HepG2 (cell line): ENCODE data around the gene DDX31. TPM values are rescaled to one million over a fixed set of nuclear protein-coding genes. Genes with fewer than 3 reads are reported as not detected.

ENCODE experiments used
- ATAC-seq: fragments of 200-7000 bp; cut with Tn5 transposase; 3 replicates; pipeline ENCODE4 v1.9.1; 2020; ENCODE audit warnings: mild to moderate bottlenecking, moderate library complexity
- BruUV-seq: library from RNA; stranded (reverse); fragments of 400-500 nt; replicated peaks from 2 replicates; lab custom pipeline; 2021; lab: Mats Ljungman, UMichigan
- CTCF ChIA-PET: fragments of 300-600 bp; formaldehyde crosslinking; extraction: SDS; loops from one replicate; lab custom pipeline; 2021; ENCODE audit warnings: low total read pairs, inconsistent platforms, low intra/inter-chr PET ratio; lab: Yijun Ruan, JAX
- POLR2A ChIA-PET: fragments of 350-600 bp; sonication (Branson Sonifier 250); formaldehyde crosslinking; loops from one replicate; lab custom pipeline; 2020; ENCODE audit warnings: antibody characterized with exemption, inconsistent platforms; lab: Yijun Ruan, JAX
- DNase-seq: peaks from one replicate; pipeline ENCODE4 v3.0.0-alpha.2; 2015; ENCODE audit warnings: low spot score
- FAIRE-seq: peaks from 3 replicates; lab custom pipeline; 2011; peaks lifted over from hg19 to GRCh38; lab: Jason Lieb, UNC
- H2AFZ ChIP-seq: one replicate; pipeline ENCODE4 v1.6.1; 2011; ENCODE audit warnings: low read length, inconsistent platforms
- H3K27ac ChIP-seq: fragments of 300-600 bp; 3 replicates; pipeline ENCODE4 v1.8.0; 2011; ENCODE audit warnings: mixed run types, mild to moderate bottlenecking, mixed read lengths, low read length, inconsistent platforms; ENCODE audit not compliant: insufficient read depth; ENCODE audit errors: extremely low read length
- H3K27me3 ChIP-seq, 2 experiments: fragments of 200-600 bp in 1 of 2; 2 replicates in 1 of 2; 3 replicates in 1 of 2; pipeline versions ENCODE4 v1.6.0 to v1.8.0; 2011; ENCODE audit warnings: low read length in 2 of 2, mild to moderate bottlenecking in 2 of 2, moderate library complexity in 2 of 2, inconsistent platforms in 1 of 2; ENCODE audit not compliant: insufficient read depth in 2 of 2, control insufficient read depth in 1 of 2
- H3K36me3 ChIP-seq, 2 experiments: fragments of 200-600 bp in 1 of 2; replicated peaks in 1 of 2; 2 replicates in 1 of 2; 3 replicates in 1 of 2; pipeline versions ENCODE4 v1.5.1 to v1.8.0; 2011; ENCODE audit warnings: low read length in 2 of 2, inconsistent platforms in 1 of 2; ENCODE audit not compliant: insufficient read depth in 2 of 2, control insufficient read depth in 1 of 2
- H3K4me1 ChIP-seq: 2 replicates; pipeline ENCODE4 v1.5.1; 2012; ENCODE audit warnings: low read length, inconsistent platforms; ENCODE audit not compliant: insufficient read depth
- H3K4me2 ChIP-seq: 2 replicates; pipeline ENCODE4 v1.6.0; 2011; ENCODE audit warnings: low read depth, low read length, inconsistent platforms
- H3K4me3 ChIP-seq, 3 experiments: fragments of 200-600 bp in 1 of 3; sonication (generic), shearing (Covaris generic) in 1 of 3; replicated peaks in 1 of 3; 2 replicates each; pipeline ENCODE4 v1.5.1; 2011 to 2016; ENCODE audit warnings: low read length in 3 of 3, inconsistent platforms in 2 of 3, low read depth in 2 of 3, mild to moderate bottlenecking in 2 of 3, control low read depth in 1 of 3, mixed read lengths in 1 of 3; ENCODE audit not compliant: insufficient read depth in 1 of 3
- H3K79me2 ChIP-seq: one replicate; pipeline ENCODE4 v1.6.1; 2011; ENCODE audit warnings: low read length, inconsistent platforms; ENCODE audit not compliant: insufficient read depth
- H3K9ac ChIP-seq: 2 replicates; pipeline ENCODE4 v1.6.0; 2011; ENCODE audit warnings: mild to moderate bottlenecking, low read depth, low read length, inconsistent platforms; ENCODE audit not compliant: insufficient read depth
- H3K9me3 ChIP-seq: 2 replicates; pipeline ENCODE4 v1.5.1; 2012; ENCODE audit warnings: mild to moderate bottlenecking, low read length
- H4K20me1 ChIP-seq: 2 replicates; pipeline ENCODE4 v1.6.0; 2011; ENCODE audit warnings: inconsistent platforms, mild to moderate bottlenecking, low read length, moderate library complexity; ENCODE audit not compliant: insufficient read depth
- CBX2 ChIP-seq, 2 experiments: fragments of 200-600 bp in 1 of 2; sonication (generic); formaldehyde crosslinking in 1 of 2; IDR thresholded peaks; 2 replicates each; pipeline versions ENCODE4 v1.7.0 to v1.8.1; 2018 to 2022; ENCODE audit warnings: low read depth in 2 of 2, low read length in 1 of 2, mild to moderate bottlenecking in 1 of 2, missing genetic modification reagents in 1 of 2
- CHD4 ChIP-seq: fragments of 200-600 bp; sonication (generic); IDR thresholded peaks from 2 replicates; pipeline ENCODE4 v1.7.0; 2017; ENCODE audit warnings: mild to moderate bottlenecking, low read length, borderline replicate concordance
- KLF15 ChIP-seq: sonication (generic); formaldehyde crosslinking; IDR thresholded peaks from 2 replicates; pipeline ENCODE4 v1.8.1; 2023; ENCODE audit warnings: borderline replicate concordance, mild to moderate bottlenecking, inconsistent platforms, missing genetic modification reagents, mixed read lengths
- SUZ12 ChIP-seq: fragments of 150-350 bp; IDR thresholded peaks from 2 replicates; pipeline ENCODE4 v1.6.1; 2014; ENCODE audit warnings: low read depth, low read length
- ZNF615 ChIP-seq: sonication (generic); formaldehyde crosslinking; IDR thresholded peaks from 2 replicates; pipeline ENCODE4 v1.5.0; 2020; ENCODE audit warnings: mild to moderate bottlenecking, missing genetic modification reagents, borderline replicate concordance
- ZNF629 ChIP-seq: sonication (generic); formaldehyde crosslinking; conservative IDR thresholded peaks from 2 replicates; pipeline ENCODE4 v1.5.0; 2020; ENCODE audit warnings: missing genetic modification reagents
- ZNF773 ChIP-seq: sonication (generic); formaldehyde crosslinking; IDR thresholded peaks from 2 replicates; pipeline ENCODE4 v1.4.0; 2020; ENCODE audit warnings: missing genetic modification reagents, borderline replicate concordance
- ZNF83 ChIP-seq: sonication (generic); formaldehyde crosslinking; IDR thresholded peaks from 2 replicates; pipeline ENCODE4 v1.4.0; 2020; ENCODE audit warnings: missing genetic modification reagents, mild to moderate bottlenecking, borderline replicate concordance
- ZNF850 ChIP-seq: sonication (generic); formaldehyde crosslinking; conservative IDR thresholded peaks from 2 replicates; pipeline ENCODE4 v1.9.0; 2021; ENCODE audit warnings: mild to moderate bottlenecking, missing genetic modification reagents
- ZSCAN30 ChIP-seq: sonication (generic); formaldehyde crosslinking; IDR thresholded peaks from 2 replicates; pipeline ENCODE4 v1.5.0; 2020; ENCODE audit warnings: mild to moderate bottlenecking, missing genetic modification reagents
- WGBS: methylation state at CpG from one replicate; pipeline ENCODE4 v1.1.6; 2017; ENCODE audit warnings: low lambda C conversion rate; 5-methylcytosine and 5-hydroxymethylcytosine counted together
- in situ Hi-C: cut with HindIII; loops from 2 replicates; pipeline ENCODE4 v1.10.0; 2017; ENCODE audit warnings: low pct_unique_long_range_greater_than_20kb; ENCODE audit not compliant: extremely low pct_ligation_motif_present
- intact Hi-C: fragments of 100-400 bp; cut with micrococcal nuclease; formaldehyde crosslinking; loops from one replicate; pipeline ENCODE4 v1.10.0; 2022; ENCODE audit not compliant: unreplicated experiment
- polyA plus RNA-seq, 8 experiments: library from polyadenylated mRNA; depleted of rRNA in 3 of 8; stranded (reverse) in 7 of 8; unstranded in 1 of 8; fragments of >200 nt; fragmentation: Illumina TruSeq in 4 of 8; extraction: Trizol in 4 of 8; gene quantifications; 2 replicates each; pipeline versions ENCODE4 v1.2.1 to v1.2.3, GENCODE V29; 2011 to 2016; ENCODE audit warnings: low read depth in 4 of 8, missing spikeins in 1 of 8, mixed read lengths in 1 of 8; ENCODE audit not compliant: insufficient read depth in 1 of 8
- total RNA-seq, 5 experiments: library from RNA; depleted of rRNA; stranded (reverse); fragments of >200 nt; fragmentation: Illumina TruSeq; extraction: Trizol; gene quantifications; 2 replicates each; pipeline ENCODE4 v1.2.3, GENCODE V29; 2016; ENCODE audit warnings: low read depth in 1 of 5

Gene DDX31
- total and polyA plus RNA-seq, 2 of the 13 experiments (the other 11 are each of a cell fraction or from before 2014, with no cell fraction given): 11.4 to 16.3 TPM

GRCh38 chr9:132645306-132645705 lies 24.5 kb downstream of the DDX31 start:
- Histone ChIP-seq H3K4me3 (no peak overlapping the region), H2AFZ (no peak overlapping the region), H3K9ac (no peak overlapping the region), H3K4me1 (peaks cover 13% of the 10 kb centered on the region), H3K27me3 (no peaks in the 10 kb centered on the region), H3K4me2 (no peak overlapping the region), H3K36me3 (peaks cover 29 to 87% of the 10 kb centered on the region in 2 experiments), H3K27ac (no peak overlapping the region), H4K20me1 (no peaks in the 10 kb centered on the region), H3K9me3 (no peaks in the 10 kb centered on the region), H3K79me2 (no peaks in the 10 kb centered on the region)
- ChIA-PET POLR2A (interaction anchor here (1.3 kb wide), 1 partner anchor 24 kb away, joined by 5 read pairs; the partner anchor contains the start of gene DDX31), CTCF (no interaction called here)
- FAIRE-seq: no peak
- 97% methylated on average over 7 of the region's 8 CpGs for WGBS
- BruUV-seq: no TSS peak
- in situ Hi-C loops: no loop called here
- intact Hi-C loops: no loop called here
- DNase-seq: no peak
- no peak for ATAC-seq
- TF ChIP-seq ZNF773: no peak
- TF ChIP-seq SUZ12: no peak
- no peak for TF ChIP-seq KLF15 (CRISPR knock-in tag)
- no peak for TF ChIP-seq ZSCAN30
- no peak for TF ChIP-seq ZNF615
- TF ChIP-seq ZNF850 (CRISPR knock-in tag): no peak
- TF ChIP-seq CHD4: no peak
- no peak for TF ChIP-seq CBX2 (IDR thresholded peaks at IDR 0.05; ENCODE audit: low read depth, low read length)
- TF ChIP-seq CBX2 (CRISPR knock-in tag; IDR thresholded peaks at IDR 0.05; ENCODE audit: low read depth): no peak
- no peak for TF ChIP-seq ZNF83 (CRISPR knock-in tag)
- no peak for TF ChIP-seq ZNF629
